Measurements from ENCODE around the gene CHD9.

Gene CHD9

GRCh38 chr16:53219795-53220454, 165.1 kb downstream of the CHD9 start:
- no peaks in the 10 kb centered on the region for H3K27me3 ChIP-seq (ENCODE audit: insufficient read depth, low read length)
- no peak overlapping the region for H2AFZ ChIP-seq (ENCODE audit: low read length)
- peaks cover 18% of the 10 kb centered on the region; the same call in 1 of the 2 replicates for H3K36me3 ChIP-seq (ENCODE audit: insufficient read depth, low read length)
- H3K4me2 ChIP-seq (ENCODE audit: low read length): no peak overlapping the region
- H3K79me2 ChIP-seq (ENCODE audit: insufficient read depth, low read length): no peaks in the 10 kb centered on the region
- no peaks in the 10 kb centered on the region for H3K9me2 ChIP-seq (ENCODE audit: low read depth, low read length)
- no peak overlapping the region for H3K4me3 ChIP-seq (ENCODE audit: low read depth, low read length, poor library complexity, severe bottlenecking)
- no peak overlapping the region for H3K9ac ChIP-seq (ENCODE audit: low read length)
- H3K27ac ChIP-seq (ENCODE audit: low read depth, low read length, poor library complexity, severe bottlenecking): no peak overlapping the region
- no peaks in the 10 kb centered on the region for H3K9me3 ChIP-seq (ENCODE audit: low read length)
- no peaks in the 10 kb centered on the region for H3F3A ChIP-seq (ENCODE audit: insufficient read depth, low read length)
- H4K20me1 ChIP-seq (ENCODE audit: insufficient read depth, low read length): no peaks in the 10 kb centered on the region
- peaks cover 7% of the 10 kb centered on the region for H3K4me1 ChIP-seq (ENCODE audit: insufficient read depth, low read length, severe bottlenecking)
- TF ChIP-seq CTCF (IDR thresholded peaks at IDR 0.05; ENCODE audit: low read length) (no peak), EZH2 (IDR thresholded peaks at IDR 0.05; ENCODE audit: borderline replicate concordance, low read length) (no peak)

- Histone ChIP-seq H3K9ac (ENCODE audit: low read length) (no peak overlapping the region), H2AFZ (ENCODE audit: low read length) (no peak overlapping the region), H3K36me3 (ENCODE audit: insufficient read depth, low read length) (peaks cover 20% of the 10 kb centered on the region; the same call in 1 of the 2 replicates), H3K27ac (ENCODE audit: low read depth, low read length, poor library complexity, severe bottlenecking) (no peak overlapping the region), H3K9me3 (ENCODE audit: low read length) (no peaks in the 10 kb centered on the region), H3K79me2 (ENCODE audit: insufficient read depth, low read length) (no peaks in the 10 kb centered on the region), H3K4me3 (ENCODE audit: low read depth, low read length, poor library complexity, severe bottlenecking) (no peak overlapping the region), H3F3A (ENCODE audit: insufficient read depth, low read length) (no peaks in the 10 kb centered on the region), H3K4me2 (ENCODE audit: low read length) (no peak overlapping the region), H3K27me3 (ENCODE audit: insufficient read depth, low read length) (no peaks in the 10 kb centered on the region), H4K20me1 (ENCODE audit: insufficient read depth, low read length) (no peaks in the 10 kb centered on the region), H3K4me1 (ENCODE audit: insufficient read depth, low read length, severe bottlenecking) (peaks cover 7% of the 10 kb centered on the region), H3K9me2 (ENCODE audit: low read depth, low read length) (no peaks in the 10 kb centered on the region)
- no peak for TF ChIP-seq EZH2 (IDR thresholded peaks at IDR 0.05; ENCODE audit: borderline replicate concordance, low read length)
- no peak; the same call in 1 of the 2 replicates for TF ChIP-seq CTCF (IDR thresholded peaks at IDR 0.05; ENCODE audit: low read length)
Observed at GRCh38 chr16:53220585-53220984, 165.8 kb downstream of the CHD9 start.

- H3F3A ChIP-seq (ENCODE audit: insufficient read depth, low read length): no peaks in the 10 kb centered on the region
- H4K20me1 ChIP-seq (ENCODE audit: insufficient read depth, low read length): no peaks in the 10 kb centered on the region
- no peaks in the 10 kb centered on the region for H3K79me2 ChIP-seq (ENCODE audit: insufficient read depth, low read length)
- no peaks in the 10 kb centered on the region for H3K9me3 ChIP-seq (ENCODE audit: low read length)
- no peak overlapping the region for H3K4me2 ChIP-seq (ENCODE audit: low read length)
- H3K9me2 ChIP-seq (ENCODE audit: low read depth, low read length): no peaks in the 10 kb centered on the region
- H3K4me1 ChIP-seq (ENCODE audit: insufficient read depth, low read length, severe bottlenecking): peaks cover under 1% of the 10 kb centered on the region
- no peak overlapping the region for H2AFZ ChIP-seq (ENCODE audit: low read length)
- TF ChIP-seq EZH2 (IDR thresholded peaks at IDR 0.05; ENCODE audit: borderline replicate concordance, low read length): no peak
- no peak for TF ChIP-seq CTCF (IDR thresholded peaks at IDR 0.05; ENCODE audit: low read length)
- H3K4me3 ChIP-seq (ENCODE audit: low read depth, low read length, poor library complexity, severe bottlenecking): no peak overlapping the region
- peaks cover 53% of the 10 kb centered on the region for H3K36me3 ChIP-seq (ENCODE audit: insufficient read depth, low read length)
- no peak overlapping the region for H3K9ac ChIP-seq (ENCODE audit: low read length)
- H3K27me3 ChIP-seq (ENCODE audit: insufficient read depth, low read length): no peaks in the 10 kb centered on the region
- no peak overlapping the region for H3K27ac ChIP-seq (ENCODE audit: low read depth, low read length, poor library complexity, severe bottlenecking)
Observed at GRCh38 chr16:53224951-53225533, 170.3 kb downstream of the CHD9 start.

All from OCI-LY1 (cell line).